GM23338 (cell line): ENCODE data around the gene TMEM234. TPM values are rescaled to one million over a fixed set of nuclear protein-coding genes. Genes with fewer than 3 reads are reported as not detected.

Source experiments
- ATAC-seq: fragments of 200-7000 bp; cut with Tn5 transposase; 3 replicates; pipeline ENCODE4 v1.9.1; 2020
- DNase-seq: peaks from one replicate; pipeline ENCODE4 v3.0.0-alpha.2; 2015; ENCODE audit warnings: low spot score
- H2AFZ ChIP-seq: fragments of 200-600 bp; sonication (generic); 2 replicates; pipeline ENCODE4 v1.8.0; 2016; ENCODE audit warnings: antibody characterized with exemption, mild to moderate bottlenecking, moderate library complexity
- H3F3A ChIP-seq: fragments of 200-600 bp; sonication (generic); replicated peaks from 2 replicates; pipeline ENCODE4 v1.8.0; 2017; ENCODE audit warnings: antibody characterized with exemption, mixed run types, low read depth
- H3K27ac ChIP-seq: fragments of 200-600 bp; sonication (generic); 2 replicates; pipeline ENCODE4 v1.6.1; 2016; ENCODE audit warnings: low read depth
- H3K27me3 ChIP-seq: fragments of 200-600 bp; sonication (generic); 2 replicates; pipeline ENCODE4 v1.8.0; 2016; ENCODE audit warnings: mild to moderate bottlenecking, mixed run types, moderate library complexity; ENCODE audit not compliant: insufficient read depth
- H3K36me3 ChIP-seq: fragments of 200-600 bp; sonication (generic); 2 replicates; pipeline ENCODE4 v1.8.0; 2016; ENCODE audit warnings: mild to moderate bottlenecking; ENCODE audit not compliant: insufficient read depth
- H3K4me1 ChIP-seq: fragments of 200-600 bp; sonication (generic); 2 replicates; pipeline ENCODE4 v1.8.0; 2016; ENCODE audit warnings: mild to moderate bottlenecking, moderate library complexity; ENCODE audit not compliant: insufficient read depth
- H3K4me2 ChIP-seq: fragments of 200-600 bp; sonication (generic); 2 replicates; pipeline ENCODE4 v1.7.1; 2017; ENCODE audit warnings: mixed run types
- H3K4me3 ChIP-seq: fragments of 200-600 bp; sonication (generic); 2 replicates; pipeline ENCODE4 v1.6.1; 2016; ENCODE audit warnings: mixed run types
- H3K79me2 ChIP-seq: fragments of 200-600 bp; sonication (generic); replicated peaks from 2 replicates; pipeline ENCODE4 v1.8.0; 2017; ENCODE audit warnings: mild to moderate bottlenecking; ENCODE audit not compliant: insufficient read depth
- H3K9me2 ChIP-seq: fragments of 200-600 bp; sonication (generic); 2 replicates; pipeline ENCODE4 v1.8.0; 2017; ENCODE audit not compliant: insufficient read depth
- H4K20me1 ChIP-seq: fragments of 200-600 bp; sonication (generic); replicated peaks from 2 replicates; pipeline ENCODE4 v1.8.0; 2017; ENCODE audit warnings: mild to moderate bottlenecking; ENCODE audit not compliant: insufficient read depth
- H3K27ac Mint-ChIP-seq: 2 replicates; pipeline ENCODE4 v1.8.0; 2020; ENCODE audit warnings: inconsistent platforms, mild to moderate bottlenecking, moderate library complexity, mixed read lengths
- H3K27me3 Mint-ChIP-seq: 3 replicates; pipeline ENCODE4 v1.8.0; 2022; ENCODE audit warnings: low read depth, mild to moderate bottlenecking, moderate library complexity, mixed read lengths, inconsistent platforms; ENCODE audit not compliant: insufficient read depth, poor library complexity
- H3K36me3 Mint-ChIP-seq: 3 replicates; pipeline ENCODE4 v1.8.0; 2021; ENCODE audit warnings: low read depth, mild to moderate bottlenecking, inconsistent platforms, moderate library complexity, mixed read lengths
- H3K4me1 Mint-ChIP-seq: 3 replicates; pipeline ENCODE4 v1.8.0; 2020; ENCODE audit warnings: mild to moderate bottlenecking, inconsistent platforms, mixed read lengths
- H3K4me3 Mint-ChIP-seq: 3 replicates; pipeline ENCODE4 v1.8.0; 2021; ENCODE audit warnings: moderate library complexity, mild to moderate bottlenecking, inconsistent platforms, mixed read lengths
- H3K9me3 Mint-ChIP-seq: 3 replicates; pipeline ENCODE4 v1.8.0; 2020; ENCODE audit warnings: moderate library complexity, mild to moderate bottlenecking, inconsistent platforms, mixed read lengths
- CREB1 ChIP-seq: fragments of 250-450 bp; sonication (Bioruptor Pico); IDR thresholded peaks from 2 replicates; pipeline ENCODE4 v1.5.0; 2020; ENCODE audit warnings: low read depth, mild to moderate bottlenecking, moderate library complexity
- CTCF ChIP-seq, 2 experiments: fragments of 200-600 bp in 1 of 2; sonication (generic) in 1 of 2; conservative IDR thresholded peaks; 2 replicates each; pipeline versions ENCODE4 v1.5.1 to v1.6.1; 2016 to 2017; ENCODE audit warnings: antibody characterized with exemption in 2 of 2, low read depth in 2 of 2, mild to moderate bottlenecking in 2 of 2, moderate library complexity in 1 of 2
- ETS1 ChIP-seq: IDR thresholded peaks from 2 replicates; pipeline ENCODE4 v1.6.1; 2016; ENCODE audit warnings: antibody characterized with exemption
- EZH2 ChIP-seq: fragments of 200-600 bp; sonication (generic); IDR thresholded peaks from one replicate; pipeline ENCODE4 v1.8.0; 2017; ENCODE audit warnings: antibody characterized with exemption, mild to moderate bottlenecking, low read depth; ENCODE audit not compliant: unreplicated experiment
- EZH2phosphoT487 ChIP-seq: fragments of 200-600 bp; sonication (generic); IDR thresholded peaks from one replicate; pipeline ENCODE4 v1.8.1; 2018; ENCODE audit warnings: antibody characterized with exemption; ENCODE audit not compliant: unreplicated experiment
- JUNB ChIP-seq: IDR thresholded peaks from one replicate; pipeline ENCODE4 v1.6.1; 2016; ENCODE audit warnings: antibody characterized with exemption; ENCODE audit not compliant: unreplicated experiment
- NANOG ChIP-seq: IDR thresholded peaks from 2 replicates; pipeline ENCODE4 v1.6.1; 2016; ENCODE audit warnings: antibody characterized with exemption, borderline replicate concordance
- POLR2AphosphoS5 ChIP-seq: IDR thresholded peaks from 2 replicates; pipeline ENCODE4 v1.6.1; 2016; ENCODE audit warnings: antibody characterized with exemption, low read depth
- REST ChIP-seq: IDR thresholded peaks from one replicate; pipeline ENCODE4 v1.6.1; 2018; ENCODE audit warnings: antibody characterized with exemption; ENCODE audit not compliant: unreplicated experiment
- STAT1 ChIP-seq: IDR thresholded peaks from one replicate; pipeline ENCODE4 v1.6.1; 2016; ENCODE audit warnings: antibody characterized with exemption; ENCODE audit not compliant: unreplicated experiment
- ZNF114 ChIP-seq: fragments of 250-450 bp; sonication (Bioruptor Pico); IDR thresholded peaks from 2 replicates; pipeline ENCODE4 v1.5.0; 2020; ENCODE audit warnings: mild to moderate bottlenecking, moderate library complexity
- ZNF331 ChIP-seq: fragments of 250-450 bp; sonication (Bioruptor Pico); IDR thresholded peaks from 2 replicates; pipeline ENCODE4 v1.5.0; 2020; ENCODE audit warnings: low read depth, mild to moderate bottlenecking, moderate library complexity
- ZNF462 ChIP-seq: fragments of 250-450 bp; sonication (Bioruptor Pico); IDR thresholded peaks from 2 replicates; pipeline ENCODE4 v1.5.0; 2020; ENCODE audit warnings: mild to moderate bottlenecking, moderate library complexity
- polyA plus RNA-seq: library from polyadenylated mRNA; unstranded; fragments of >200 nt; fragmentation: Nextera tagmentation; extraction: Ambion mirVana; gene quantifications from 2 replicates; pipeline ENCODE4 v1.2.1, GENCODE V29; 2016
- total RNA-seq: library from RNA; depleted of rRNA; stranded (reverse); fragments of >200 nt; shearing (Covaris generic); gene quantifications from 2 replicates; pipeline ENCODE4 v1.2.3, GENCODE V29; 2014

TMEM234 gene
- total and polyA plus RNA-seq, 2 experiments from 2014 or later, result 4.7 to 8.2 TPM

GRCh38 chr1:32249831-32250525, 27.8 kb upstream of the TMEM234 start:
- no peak overlapping the region; the same call in 1 of the 2 replicates for H3K27ac ChIP-seq
- H3K36me3 ChIP-seq, result no peaks in the 10 kb centered on the region
- peak overlapping the region; percentile 10; the same call in 1 of the 3 replicates for H3K4me3 Mint-ChIP-seq
- no peaks in the 10 kb centered on the region for H4K20me1 ChIP-seq
- TF ChIP-seq EZH2phosphoT487 (no peak), CREB1 (CRISPR knock-in tag) (no peak), JUNB (no peak), CTCF (conservative IDR thresholded peaks at IDR 0.05; ENCODE audit: low read depth in 2 of 2) (no peak), POLR2AphosphoS5 (no peak), ZNF462 (CRISPR knock-in tag) (no peak), ZNF114 (CRISPR knock-in tag) (no peak), REST (no peak), EZH2 (no peak), ETS1 (no peak), NANOG (no peak), STAT1 (no peak), ZNF331 (no peak)
- H3K27me3 ChIP-seq, result no peaks in the 10 kb centered on the region
- no peaks in the 10 kb centered on the region for H3K79me2 ChIP-seq
- peaks cover 26% of the 10 kb centered on the region for H3F3A ChIP-seq
- H3K9me3 Mint-ChIP-seq, result no peaks in the 10 kb centered on the region
- H2AFZ ChIP-seq, result peak overlapping the region; percentile 87; the same call in 1 of the 2 replicates
- ATAC-seq (no peak), DNase-seq (no peak)
- H3K27me3 Mint-ChIP-seq, result peaks cover 17% of the 10 kb centered on the region
- peaks cover 31% of the 10 kb centered on the region for H3K4me1 ChIP-seq
- H3K9me2 ChIP-seq, result no peaks in the 10 kb centered on the region
- peaks cover 31% of the 10 kb centered on the region for H3K4me1 Mint-ChIP-seq
- no peak overlapping the region for H3K4me3 ChIP-seq
- H3K27ac Mint-ChIP-seq, result peak overlapping the region; percentile 42; the same call in 1 of the 2 replicates
- H3K36me3 Mint-ChIP-seq, result no peaks in the 10 kb centered on the region
- peak overlapping the region; percentile 84 for H3K4me2 ChIP-seq
